Epidermal melanocyte (primary cell): Measurements from ENCODE around the gene USP48.
"Not testable (repeated sequence)": the region's sequence is repeated elsewhere in the genome, so short reads cannot be mapped to it uniquely, and the experiment has no call there.

Experiments used
- DNase-seq: peaks from one replicate; pipeline ENCODE4 v3.0.0; 2011; ENCODE audit warnings: low spot score; ENCODE audit not compliant: insufficient read length

The USP48 gene

DNA sequence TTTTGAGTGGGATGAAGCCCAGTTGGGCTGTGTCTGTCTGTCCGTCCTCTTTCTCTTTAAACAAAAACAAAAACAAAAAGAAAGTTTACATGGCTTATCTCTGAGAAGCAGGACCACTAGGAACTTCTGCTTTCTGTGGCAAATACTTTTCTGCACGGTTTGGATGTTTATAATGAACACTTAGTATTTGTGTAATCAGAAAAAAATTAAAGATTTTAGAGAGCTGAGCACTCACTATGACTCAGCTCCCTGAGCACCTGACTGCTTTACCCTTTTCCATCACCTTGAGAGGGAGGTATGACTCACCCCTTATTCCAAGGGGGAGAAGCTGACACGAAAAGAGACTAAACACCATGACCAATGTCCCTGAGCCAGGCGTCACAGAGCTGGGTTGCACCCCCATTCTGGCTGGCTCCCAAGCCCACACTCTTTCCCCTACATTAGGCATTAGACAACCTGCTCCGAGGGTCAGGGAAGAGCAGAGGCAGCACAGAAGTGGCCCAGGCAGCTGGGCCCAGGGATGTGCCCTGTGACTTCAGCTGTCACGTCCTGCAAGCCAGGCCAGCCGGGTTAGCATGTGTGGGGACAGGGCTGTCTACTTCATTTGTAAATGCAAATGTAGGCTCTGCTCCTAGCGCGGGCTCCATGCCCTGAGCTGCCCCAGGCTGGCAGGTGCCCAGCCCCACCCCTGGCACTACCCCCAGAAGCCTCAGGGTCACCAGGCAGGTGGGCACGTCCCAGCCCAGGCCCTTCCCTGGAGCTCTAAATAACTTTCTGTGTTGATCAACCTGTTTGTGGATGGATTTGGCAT is 144.2 kb downstream of the USP48 start:
- no peak for DNase-seq

DNA sequence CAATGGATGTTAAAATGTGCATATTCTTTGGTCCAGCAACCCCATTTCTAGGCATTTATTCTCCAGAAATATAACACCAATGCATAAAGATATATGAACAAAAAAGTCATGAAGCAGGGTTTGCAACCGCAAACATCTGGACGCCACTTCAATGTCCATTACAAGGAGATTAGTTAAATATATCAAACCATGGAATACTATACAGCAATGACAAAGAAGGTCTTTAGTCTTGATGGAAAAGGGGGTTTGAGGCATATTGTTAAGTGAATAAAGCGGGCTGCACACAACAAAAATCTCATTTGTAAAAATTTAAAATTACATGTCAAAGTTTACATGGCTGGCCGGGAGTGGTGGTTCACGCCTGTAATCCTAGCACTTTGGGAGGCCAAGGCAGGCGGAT is 145.4 kb downstream of the USP48 start:
- no peak for DNase-seq

DNA sequence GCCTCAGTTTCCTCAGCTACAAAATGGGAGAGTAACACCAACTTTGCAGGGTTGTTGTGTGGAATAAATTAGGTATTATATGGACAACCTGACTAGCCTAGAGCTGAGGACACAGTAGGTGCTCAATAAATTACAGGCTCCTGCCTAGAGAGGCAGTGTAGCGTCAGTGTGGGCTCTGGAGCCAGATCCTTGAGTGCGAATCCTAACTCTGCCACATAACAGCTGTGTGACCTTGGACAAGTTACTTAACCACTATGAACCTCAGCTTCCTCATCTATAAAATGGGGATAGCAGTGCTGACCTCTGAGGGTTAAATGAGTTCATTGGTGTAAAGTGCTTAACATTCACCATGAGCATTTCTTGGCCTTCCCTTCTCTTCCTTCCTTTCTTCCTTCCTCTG is 146.9 kb downstream of the USP48 start:
- no peak for DNase-seq

- DNase-seq, result no peak
These were observed 148.0 kb downstream of the USP48 start for GRCh38 chr1:21634806-21635535.

DNA sequence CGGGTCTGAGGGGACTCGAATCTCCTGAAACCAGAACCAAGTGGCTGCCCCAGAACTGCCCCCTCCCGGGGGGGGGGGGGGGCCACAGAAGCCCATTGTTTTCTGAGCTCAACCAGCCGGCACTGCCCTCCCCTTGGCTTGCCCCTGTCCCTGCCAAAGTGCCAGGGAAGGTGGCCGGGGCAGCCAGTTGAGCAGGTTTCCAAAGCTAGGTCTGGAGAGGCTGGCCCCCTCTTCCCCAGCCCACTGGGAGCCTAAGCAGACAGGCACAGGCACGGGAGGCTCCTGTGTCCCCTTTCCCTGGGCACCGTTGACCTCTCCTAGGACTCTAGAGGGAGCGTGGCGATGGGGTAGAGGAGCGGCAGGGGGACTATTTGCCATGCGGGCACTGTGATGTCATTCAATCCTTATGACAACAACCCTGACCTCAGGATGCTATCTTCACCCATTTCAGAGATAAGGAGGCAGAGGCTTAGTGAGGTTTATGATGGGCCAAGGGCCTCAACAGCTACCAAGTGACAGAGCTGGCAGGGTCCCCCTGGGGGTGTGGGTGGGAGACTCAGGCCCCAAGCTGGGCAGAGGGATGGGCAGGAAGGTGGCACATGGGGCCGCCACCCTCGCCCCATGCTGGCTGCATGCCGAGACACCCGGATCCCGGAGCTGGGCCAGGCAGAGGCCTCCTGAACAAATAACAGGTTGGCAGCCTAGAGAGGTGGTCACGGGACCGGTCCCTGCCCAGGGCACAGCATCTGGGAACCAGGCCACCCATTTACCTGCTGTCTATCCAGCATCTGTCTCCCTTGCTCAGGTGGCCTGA is 148.8 kb downstream of the USP48 start:
- no peak for DNase-seq

- DNase-seq, result no peak
These were observed 149.7 kb downstream of the USP48 start for GRCh38 chr1:21633141-21633755.

GRCh38 chr1:21631944-21632887 is 150.7 kb downstream of the USP48 start:
- no peak for DNase-seq

DNA sequence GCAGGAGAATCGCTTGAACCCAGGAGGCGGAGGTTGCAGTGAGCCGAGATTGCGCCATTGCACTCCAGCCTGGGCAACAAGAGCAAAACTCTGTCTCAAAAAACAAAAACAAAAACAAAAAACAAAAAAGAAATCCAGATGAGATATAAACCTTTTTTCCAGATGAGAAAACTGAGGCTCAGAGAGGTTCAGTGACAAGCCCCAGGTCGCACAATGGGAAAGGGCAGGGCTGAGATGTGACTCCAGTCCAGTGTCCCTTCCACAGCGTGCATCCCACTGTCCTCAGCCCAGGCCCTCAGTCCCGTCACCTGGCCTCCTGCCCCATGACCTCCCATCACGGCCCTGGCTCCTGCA is 151.4 kb downstream of the USP48 start:
- not testable (repeated sequence) for DNase-seq

DNA sequence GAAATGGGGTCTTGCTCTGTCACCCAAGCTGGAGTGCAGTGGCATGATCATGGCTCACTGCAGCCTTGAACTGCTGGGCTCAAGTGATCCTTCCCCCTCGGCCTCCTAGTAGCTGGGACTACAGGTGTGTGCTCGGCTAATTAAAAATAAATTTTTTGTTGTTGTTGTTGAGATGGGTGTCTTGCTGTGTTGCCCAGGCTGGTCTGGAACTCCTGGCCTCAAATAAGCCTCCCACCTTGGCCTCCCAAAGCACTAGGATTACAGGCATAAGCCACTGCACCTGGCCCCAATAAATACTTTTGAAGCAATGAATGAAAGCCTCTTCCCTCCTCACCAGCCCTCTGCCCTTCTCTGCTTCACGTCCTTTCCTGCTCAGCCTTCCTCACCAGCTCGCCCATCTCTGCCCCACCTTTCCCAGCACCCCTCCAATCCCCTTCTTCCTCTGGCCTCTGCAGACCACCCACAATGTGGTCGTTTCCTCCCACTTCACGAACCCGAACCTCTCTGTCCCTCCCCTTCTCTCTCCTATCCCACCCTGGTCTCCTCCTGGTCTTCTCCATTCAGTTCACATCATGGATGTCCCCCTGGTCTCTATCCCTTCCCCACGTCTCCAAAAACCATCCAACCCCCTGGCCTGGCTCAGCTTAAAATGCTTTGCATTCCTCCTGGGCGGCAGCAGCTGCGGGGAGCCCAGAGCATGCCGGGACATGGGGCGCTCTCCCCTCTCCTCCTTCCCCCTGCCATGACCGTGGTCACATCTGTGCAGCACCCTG is 152.2 kb downstream of the USP48 start:
- no peak for DNase-seq

DNA sequence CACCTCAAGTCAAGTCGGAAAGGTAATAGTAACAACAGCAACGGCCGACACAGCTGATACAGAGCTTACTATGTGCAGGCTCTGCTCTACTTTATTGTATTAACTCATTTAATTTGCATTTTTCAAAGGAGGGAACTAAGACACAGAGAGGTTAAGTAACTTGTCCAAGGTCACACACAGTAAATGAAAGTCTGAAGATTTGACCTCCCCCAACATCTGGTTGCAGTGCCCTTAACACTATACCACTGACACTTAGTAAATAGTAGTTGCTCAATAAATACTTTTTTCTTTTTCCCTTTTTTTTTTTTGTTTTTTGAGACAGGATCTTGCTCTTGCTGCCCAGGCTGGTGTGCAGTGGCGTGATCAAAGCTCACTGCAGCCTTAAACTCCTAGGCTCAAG is 153.0 kb downstream of the USP48 start:
- DNase-seq, result no peak

GRCh38 chr1:21628798-21629393 is 154.1 kb downstream of the USP48 start:
- no peak for DNase-seq
